Progenitor cell of endocrine pancreas (in vitro differentiated cells): ENCODE data around the gene ELMOD2. TPM values are rescaled to one million over a fixed set of nuclear protein-coding genes. Genes with fewer than 3 reads are reported as not detected.

Experiments used
- DNase-seq: peaks from one replicate; pipeline ENCODE4 v3.0.0; 2021; ENCODE audit warnings: low spot score; ENCODE audit not compliant: unreplicated experiment
- H3K27ac Mint-ChIP-seq: 2 replicates; pipeline ENCODE4 v1.8.0; 2021; ENCODE audit warnings: mild to moderate bottlenecking, moderate library complexity, mixed read lengths
- H3K27me3 Mint-ChIP-seq: 2 replicates; pipeline ENCODE4 v1.8.0; 2021; ENCODE audit warnings: mixed read lengths
- H3K36me3 Mint-ChIP-seq: 2 replicates; pipeline ENCODE4 v1.8.0; 2022; ENCODE audit warnings: mixed read lengths; ENCODE audit not compliant: insufficient read depth
- H3K4me1 Mint-ChIP-seq: 2 replicates; pipeline ENCODE4 v1.8.0; 2021; ENCODE audit warnings: low read depth, mixed read lengths
- H3K4me3 Mint-ChIP-seq: 2 replicates; pipeline ENCODE4 v1.8.0; 2021; ENCODE audit warnings: low read depth, mild to moderate bottlenecking, moderate library complexity, mixed read lengths
- H3K9me3 Mint-ChIP-seq: 2 replicates; pipeline ENCODE4 v1.8.0; 2021; ENCODE audit warnings: low read depth, mixed read lengths
- total RNA-seq: library from RNA; stranded (reverse); gene quantifications from 2 replicates; pipeline ENCODE4 v1.2.1, GENCODE V29; 2021
- TF ChIP-seq, protein P1 (sequence below): fragments of 200-600 bp; sonication (generic); IDR thresholded peaks from one replicate; pipeline ENCODE4 v1.5.0; 2021; ENCODE audit warnings: antibody characterized with exemption, mild to moderate bottlenecking; ENCODE audit not compliant: unreplicated experiment

The ELMOD2 gene
- total RNA-seq, 1 donor from 2014 or later: 66.7 TPM

- no peaks in the 10 kb centered on the region for H3K36me3 Mint-ChIP-seq
- no peak overlapping the region for H3K4me3 Mint-ChIP-seq
- no peaks in the 10 kb centered on the region for H3K4me1 Mint-ChIP-seq
- no peak for DNase-seq
- no peak overlapping the region for H3K27ac Mint-ChIP-seq
- TF ChIP-seq, protein P1, sequence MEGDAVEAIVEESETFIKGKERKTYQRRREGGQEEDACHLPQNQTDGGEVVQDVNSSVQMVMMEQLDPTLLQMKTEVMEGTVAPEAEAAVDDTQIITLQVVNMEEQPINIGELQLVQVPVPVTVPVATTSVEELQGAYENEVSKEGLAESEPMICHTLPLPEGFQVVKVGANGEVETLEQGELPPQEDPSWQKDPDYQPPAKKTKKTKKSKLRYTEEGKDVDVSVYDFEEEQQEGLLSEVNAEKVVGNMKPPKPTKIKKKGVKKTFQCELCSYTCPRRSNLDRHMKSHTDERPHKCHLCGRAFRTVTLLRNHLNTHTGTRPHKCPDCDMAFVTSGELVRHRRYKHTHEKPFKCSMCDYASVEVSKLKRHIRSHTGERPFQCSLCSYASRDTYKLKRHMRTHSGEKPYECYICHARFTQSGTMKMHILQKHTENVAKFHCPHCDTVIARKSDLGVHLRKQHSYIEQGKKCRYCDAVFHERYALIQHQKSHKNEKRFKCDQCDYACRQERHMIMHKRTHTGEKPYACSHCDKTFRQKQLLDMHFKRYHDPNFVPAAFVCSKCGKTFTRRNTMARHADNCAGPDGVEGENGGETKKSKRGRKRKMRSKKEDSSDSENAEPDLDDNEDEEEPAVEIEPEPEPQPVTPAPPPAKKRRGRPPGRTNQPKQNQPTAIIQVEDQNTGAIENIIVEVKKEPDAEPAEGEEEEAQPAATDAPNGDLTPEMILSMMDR: no peak
- H3K9me3 Mint-ChIP-seq: no peaks in the 10 kb centered on the region
- no peaks in the 10 kb centered on the region for H3K27me3 Mint-ChIP-seq
Measured at GRCh38 chr4:140559696-140560095, 35.7 kb downstream of the ELMOD2 start.

GRCh38 chr4:140568507-140569306, 44.7 kb downstream of the ELMOD2 start, which contains the start of gene UCP1:
Gene UCP1, minus strand, starts transcription at chr4:140568961. Its CDS starts 232 bp downstream, at chr4:140568729.
- TF ChIP-seq, protein P1: peak; percentile 28
- Mint-ChIP-seq H3K9me3 (peaks cover 3% of the 10 kb centered on the region), H3K27me3 (peaks cover 35% of the 10 kb centered on the region), H3K4me3 (peak within 1 kb of the TSS; percentile 71), H3K27ac (peak within 1 kb of the TSS; percentile 22), H3K36me3 (no peaks in the 10 kb centered on the region), H3K4me1 (peaks cover 8% of the 10 kb centered on the region)
- DNase-seq: peak; percentile 35

- no peak for DNase-seq
- Mint-ChIP-seq H3K4me1 (peaks cover 8% of the 10 kb centered on the region), H3K27me3 (peaks cover 35% of the 10 kb centered on the region), H3K9me3 (peaks cover 3% of the 10 kb centered on the region), H3K4me3 (peak overlapping the region; percentile 71), H3K36me3 (no peaks in the 10 kb centered on the region), H3K27ac (no peak overlapping the region)
- TF ChIP-seq, protein P1: no peak
Measured at GRCh38 chr4:140569307-140569638, 45.3 kb downstream of the ELMOD2 start.

- DNase-seq: no peak
- Mint-ChIP-seq H3K4me3 (no peak overlapping the region), H3K36me3 (no peaks in the 10 kb centered on the region), H3K27ac (no peak overlapping the region), H3K27me3 (peaks cover 37% of the 10 kb centered on the region), H3K9me3 (peaks cover 3% of the 10 kb centered on the region), H3K4me1 (peaks cover 8% of the 10 kb centered on the region)
- TF ChIP-seq, protein P1: no peak
Measured at GRCh38 chr4:140571620-140572019, 47.7 kb downstream of the ELMOD2 start.

DNA sequence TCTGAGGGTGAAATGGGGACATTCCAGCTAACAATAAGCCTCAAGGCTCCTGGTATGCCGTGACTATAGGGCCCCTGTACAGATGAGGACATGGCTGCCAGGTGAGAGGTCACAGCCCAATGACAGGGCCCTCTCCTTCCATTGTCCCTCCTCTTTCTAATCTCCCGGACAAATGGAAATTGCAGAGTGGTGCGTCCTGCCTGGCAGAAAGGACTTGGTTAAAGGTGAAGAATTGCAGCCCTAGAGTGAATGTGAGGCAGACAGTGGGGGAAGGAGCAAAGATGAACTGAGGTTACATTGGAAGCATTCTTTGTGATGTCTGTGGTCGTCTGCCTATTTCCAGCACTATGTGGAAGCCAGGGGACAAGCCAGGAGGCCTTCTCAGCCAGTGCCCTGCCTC, 51.5 kb downstream of the ELMOD2 start:
- Mint-ChIP-seq H3K4me1 (no peaks in the 10 kb centered on the region), H3K27me3 (peaks cover 42% of the 10 kb centered on the region), H3K4me3 (no peak overlapping the region), H3K9me3 (peaks cover 3% of the 10 kb centered on the region), H3K36me3 (no peaks in the 10 kb centered on the region), H3K27ac (no peak overlapping the region)
- TF ChIP-seq, protein P1: no peak
- no peak for DNase-seq
